Activated naive CD4-positive, alpha-beta T cell treated with anti-CD3 and anti-CD28 coated beads, Interleukin-2, amount 50 U/mL, for 24 hours (primary cell): ENCODE results near the gene MKRN1.
A peak's percentile ranks its signal among the peaks of the same experiment; 100 is the strongest.
"Not testable (repeated sequence)": the region's sequence is repeated elsewhere in the genome, so short reads cannot be mapped to it uniquely, and the experiment has no call there.

Experiments used
- H3K27ac Mint-ChIP-seq: one replicate; pipeline ENCODE4 v1.8.0; 2021; ENCODE audit warnings: mild to moderate bottlenecking, mixed read lengths
- H3K27me3 Mint-ChIP-seq: one replicate; pipeline ENCODE4 v1.8.0; 2021; ENCODE audit warnings: mixed read lengths
- H3K36me3 Mint-ChIP-seq: one replicate; pipeline ENCODE4 v1.8.0; 2021; ENCODE audit warnings: mixed read lengths
- H3K4me1 Mint-ChIP-seq: one replicate; pipeline ENCODE4 v1.8.0; 2021; ENCODE audit warnings: mixed read lengths
- H3K4me3 Mint-ChIP-seq: one replicate; pipeline ENCODE4 v1.8.0; 2021; ENCODE audit warnings: mild to moderate bottlenecking, mixed read lengths
- H3K9me3 Mint-ChIP-seq: one replicate; pipeline ENCODE4 v1.8.0; 2021; ENCODE audit warnings: mixed read lengths

MKRN1 gene, protein sequence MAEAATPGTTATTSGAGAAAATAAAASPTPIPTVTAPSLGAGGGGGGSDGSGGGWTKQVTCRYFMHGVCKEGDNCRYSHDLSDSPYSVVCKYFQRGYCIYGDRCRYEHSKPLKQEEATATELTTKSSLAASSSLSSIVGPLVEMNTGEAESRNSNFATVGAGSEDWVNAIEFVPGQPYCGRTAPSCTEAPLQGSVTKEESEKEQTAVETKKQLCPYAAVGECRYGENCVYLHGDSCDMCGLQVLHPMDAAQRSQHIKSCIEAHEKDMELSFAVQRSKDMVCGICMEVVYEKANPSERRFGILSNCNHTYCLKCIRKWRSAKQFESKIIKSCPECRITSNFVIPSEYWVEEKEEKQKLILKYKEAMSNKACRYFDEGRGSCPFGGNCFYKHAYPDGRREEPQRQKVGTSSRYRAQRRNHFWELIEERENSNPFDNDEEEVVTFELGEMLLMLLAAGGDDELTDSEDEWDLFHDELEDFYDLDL

GRCh38 chr7:140479062-140479738, at the start of gene MKRN1:
TSS of gene MKRN1 (minus strand) at chr7:140479505. CDS start at chr7:140479344, 161 bp downstream.
- peaks cover 29% of the 10 kb centered on the region for H3K4me1 Mint-ChIP-seq
- peak within 1 kb of the TSS; percentile 99 for H3K4me3 Mint-ChIP-seq
- no peaks in the 10 kb centered on the region for H3K27me3 Mint-ChIP-seq
- H3K27ac Mint-ChIP-seq: peak within 1 kb of the TSS; percentile 97
- H3K36me3 Mint-ChIP-seq: no peaks in the 10 kb centered on the region
- H3K9me3 Mint-ChIP-seq: no peaks in the 10 kb centered on the region

DNA sequence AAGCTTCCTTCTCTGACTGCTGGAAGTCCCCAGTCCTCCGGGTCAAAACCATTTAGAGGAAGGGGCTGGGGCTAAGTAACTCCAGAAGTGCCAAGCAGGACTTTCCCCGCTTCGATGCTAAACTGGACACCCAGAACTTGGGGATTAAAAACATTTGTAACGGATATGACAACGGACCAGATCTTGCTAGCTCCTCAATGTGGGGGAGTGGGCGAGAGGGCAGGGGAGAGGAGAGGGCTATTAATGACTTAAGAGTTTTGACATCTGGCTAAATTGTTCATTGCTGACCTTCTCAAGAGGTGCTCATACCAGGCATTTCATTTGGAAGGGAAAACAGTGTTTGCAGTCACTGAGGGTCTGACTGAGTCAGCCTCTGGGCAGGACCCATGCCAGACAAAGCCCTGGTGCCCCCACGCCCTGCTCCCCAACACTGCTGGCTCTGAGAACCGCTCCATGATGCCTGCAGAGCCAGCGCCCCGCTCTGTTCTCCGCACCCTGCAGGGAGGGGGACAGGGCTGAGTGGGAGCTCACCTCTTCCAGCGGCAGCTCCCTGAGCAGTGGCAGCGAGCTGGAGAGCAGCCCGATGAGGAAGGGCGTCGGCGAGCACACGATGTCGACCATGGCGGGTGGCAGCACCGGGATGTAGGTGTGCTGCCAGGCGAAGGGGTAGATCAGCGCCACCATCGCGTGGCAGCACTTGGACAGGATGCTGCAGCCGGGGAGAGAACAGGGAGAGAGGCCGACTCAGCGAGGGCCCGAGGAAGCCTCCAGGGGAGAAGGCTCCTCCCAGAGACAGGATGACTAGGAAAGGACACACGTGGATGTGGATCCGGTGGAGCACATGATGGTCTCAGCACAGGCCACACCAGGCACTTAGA, 47.7 kb upstream of the MKRN1 start:
- H3K36me3 Mint-ChIP-seq: no peaks in the 10 kb centered on the region
- peaks cover 6% of the 10 kb centered on the region for H3K27me3 Mint-ChIP-seq
- no peak overlapping the region for H3K27ac Mint-ChIP-seq
- no peak overlapping the region for H3K4me3 Mint-ChIP-seq
- H3K4me1 Mint-ChIP-seq: no peaks in the 10 kb centered on the region
- no peaks in the 10 kb centered on the region for H3K9me3 Mint-ChIP-seq

DNA sequence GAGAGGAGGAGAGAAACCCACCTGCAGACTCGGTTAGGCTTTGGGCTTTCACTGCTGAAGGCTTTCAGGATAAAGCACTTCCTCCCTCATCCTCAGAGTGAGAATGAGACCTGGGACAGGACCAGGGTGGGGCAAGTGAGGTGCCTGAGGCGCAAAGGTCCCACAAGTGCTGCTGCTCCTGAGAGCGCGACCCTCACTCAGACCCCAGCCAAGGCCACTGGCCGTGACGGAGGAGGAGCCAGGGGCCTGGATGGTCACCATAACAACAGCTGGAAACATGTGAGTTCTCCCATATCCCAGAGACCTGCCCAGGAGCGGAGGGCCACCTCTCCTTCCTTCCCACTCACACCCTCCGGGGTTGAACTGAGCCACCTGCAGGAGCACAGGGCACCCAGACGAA, 46.9 kb upstream of the MKRN1 start:
- Mint-ChIP-seq H3K4me1 (no peaks in the 10 kb centered on the region), H3K27ac (no peak overlapping the region), H3K4me3 (no peak overlapping the region), H3K36me3 (no peaks in the 10 kb centered on the region), H3K9me3 (no peaks in the 10 kb centered on the region), H3K27me3 (peaks cover 6% of the 10 kb centered on the region)

DNA sequence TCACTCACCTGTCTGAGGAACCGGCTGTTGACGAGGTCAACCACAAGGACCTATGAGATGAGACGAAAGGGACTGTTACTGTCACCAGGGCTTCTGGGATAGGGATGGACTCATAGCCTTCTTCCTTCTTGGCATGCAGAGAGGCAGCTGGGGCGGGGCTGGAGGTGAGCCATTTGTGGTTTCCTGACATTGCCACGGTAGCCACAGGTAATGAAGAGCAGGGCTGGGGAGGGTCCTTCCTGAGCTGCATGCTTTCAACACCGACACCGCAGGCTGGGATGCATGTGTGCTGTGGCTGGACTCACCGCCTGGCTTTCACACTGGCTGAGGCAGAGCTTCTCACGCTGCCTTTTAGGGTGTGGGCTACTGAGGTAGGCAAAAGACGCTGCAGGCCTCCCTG, 46.4 kb upstream of the MKRN1 start:
- Mint-ChIP-seq H3K27ac (no peak overlapping the region), H3K4me3 (no peak overlapping the region), H3K27me3 (peaks cover 6% of the 10 kb centered on the region), H3K36me3 (no peaks in the 10 kb centered on the region), H3K9me3 (no peaks in the 10 kb centered on the region), H3K4me1 (no peaks in the 10 kb centered on the region)

DNA sequence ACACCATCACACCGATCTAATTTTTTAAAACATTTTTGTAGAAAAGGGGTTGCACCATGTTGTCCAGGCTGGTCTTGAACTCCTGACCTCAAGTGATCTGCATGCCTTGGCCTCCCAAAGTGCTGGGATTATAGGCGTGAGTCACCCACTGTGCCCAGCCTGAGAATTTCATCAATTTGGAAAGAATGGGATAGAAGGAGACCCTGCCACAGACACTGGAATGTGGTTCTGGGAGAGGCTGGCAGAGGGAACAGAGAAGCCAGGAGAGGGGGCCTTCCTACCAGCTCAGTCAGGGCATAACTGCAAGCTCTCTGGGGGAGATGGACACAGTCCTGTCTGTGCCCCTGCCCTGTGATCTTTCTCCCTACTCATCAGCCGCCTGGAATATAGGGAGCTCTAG, 42.1 kb upstream of the MKRN1 start:
- Mint-ChIP-seq H3K36me3 (no peaks in the 10 kb centered on the region), H3K27me3 (no peaks in the 10 kb centered on the region), H3K4me1 (peaks cover 4% of the 10 kb centered on the region), H3K27ac (no peak overlapping the region), H3K9me3 (no peaks in the 10 kb centered on the region), H3K4me3 (no peak overlapping the region)

- H3K4me1 Mint-ChIP-seq: peaks cover 4% of the 10 kb centered on the region
These were observed 39.7 kb upstream of the MKRN1 start for GRCh38 chr7:140519007-140519399.

GRCh38 chr7:140518370-140519006, 39.2 kb upstream of the MKRN1 start:
- Mint-ChIP-seq H3K9me3 (no peaks in the 10 kb centered on the region), H3K27me3 (no peaks in the 10 kb centered on the region), H3K36me3 (no peaks in the 10 kb centered on the region), H3K4me1 (peaks cover 4% of the 10 kb centered on the region), H3K4me3 (no peak overlapping the region), H3K27ac (no peak overlapping the region)

More at GRCh38 chr7:140519007-140519399, 39.7 kb upstream of the MKRN1 start:
- Mint-ChIP-seq H3K36me3 (no peaks in the 10 kb centered on the region), H3K27ac (no peak overlapping the region), H3K4me3 (no peak overlapping the region), H3K27me3 (no peaks in the 10 kb centered on the region), H3K9me3 (no peaks in the 10 kb centered on the region)

- peaks cover 4% of the 10 kb centered on the region for H3K4me1 Mint-ChIP-seq
- H3K27ac Mint-ChIP-seq: peak overlapping the region; percentile 65
- no peak overlapping the region for H3K4me3 Mint-ChIP-seq
- no peaks in the 10 kb centered on the region for H3K36me3 Mint-ChIP-seq
- no peaks in the 10 kb centered on the region for H3K9me3 Mint-ChIP-seq
- no peaks in the 10 kb centered on the region for H3K27me3 Mint-ChIP-seq
These were observed 38.5 kb upstream of the MKRN1 start for GRCh38 chr7:140517546-140518369.

- H3K4me1 Mint-ChIP-seq: no peaks in the 10 kb centered on the region
- no peak overlapping the region for H3K27ac Mint-ChIP-seq
- H3K9me3 Mint-ChIP-seq: no peaks in the 10 kb centered on the region
- H3K36me3 Mint-ChIP-seq: no peaks in the 10 kb centered on the region
- H3K4me3 Mint-ChIP-seq: no peak overlapping the region
- H3K27me3 Mint-ChIP-seq: no peaks in the 10 kb centered on the region
These were observed 33.2 kb upstream of the MKRN1 start for GRCh38 chr7:140512317-140513000.

- H3K27me3 Mint-ChIP-seq: no peaks in the 10 kb centered on the region
- H3K27ac Mint-ChIP-seq: no peak overlapping the region
- no peaks in the 10 kb centered on the region for H3K36me3 Mint-ChIP-seq
- H3K4me3 Mint-ChIP-seq: no peak overlapping the region
- no peaks in the 10 kb centered on the region for H3K4me1 Mint-ChIP-seq
- no peaks in the 10 kb centered on the region for H3K9me3 Mint-ChIP-seq
These were observed 30.5 kb upstream of the MKRN1 start for GRCh38 chr7:140509789-140510188.

DNA sequence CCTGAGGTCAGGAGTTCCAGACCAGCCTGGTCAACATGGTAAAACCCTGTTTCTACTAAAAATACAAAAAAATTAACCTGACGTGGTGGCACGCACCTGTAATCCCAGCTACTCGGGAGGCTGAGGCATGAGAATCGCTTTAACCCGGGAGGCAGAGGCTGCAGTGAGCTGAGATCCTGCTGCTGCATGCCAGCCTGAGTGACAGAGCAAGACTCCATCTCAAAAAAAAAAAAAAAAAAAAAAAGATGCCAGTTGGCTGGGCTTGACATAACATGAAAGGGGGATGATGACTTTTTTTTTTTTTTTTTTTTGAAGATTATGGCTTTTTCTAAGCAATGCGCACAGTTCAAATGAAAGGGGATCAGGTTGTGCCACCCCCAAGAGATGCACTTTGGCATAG, 28.3 kb upstream of the MKRN1 start:
- H3K4me1 Mint-ChIP-seq, H3K9me3 Mint-ChIP-seq, H3K36me3 Mint-ChIP-seq, H3K27me3 Mint-ChIP-seq, H3K4me3 Mint-ChIP-seq, H3K27ac Mint-ChIP-seq: not testable (repeated sequence)

- H3K4me1 Mint-ChIP-seq: no peaks in the 10 kb centered on the region
- H3K4me3 Mint-ChIP-seq: no peak overlapping the region
- no peaks in the 10 kb centered on the region for H3K27me3 Mint-ChIP-seq
- no peaks in the 10 kb centered on the region for H3K9me3 Mint-ChIP-seq
- H3K36me3 Mint-ChIP-seq: no peaks in the 10 kb centered on the region
- H3K27ac Mint-ChIP-seq: no peak overlapping the region
These were observed 27.6 kb upstream of the MKRN1 start for GRCh38 chr7:140506788-140507464.

DNA sequence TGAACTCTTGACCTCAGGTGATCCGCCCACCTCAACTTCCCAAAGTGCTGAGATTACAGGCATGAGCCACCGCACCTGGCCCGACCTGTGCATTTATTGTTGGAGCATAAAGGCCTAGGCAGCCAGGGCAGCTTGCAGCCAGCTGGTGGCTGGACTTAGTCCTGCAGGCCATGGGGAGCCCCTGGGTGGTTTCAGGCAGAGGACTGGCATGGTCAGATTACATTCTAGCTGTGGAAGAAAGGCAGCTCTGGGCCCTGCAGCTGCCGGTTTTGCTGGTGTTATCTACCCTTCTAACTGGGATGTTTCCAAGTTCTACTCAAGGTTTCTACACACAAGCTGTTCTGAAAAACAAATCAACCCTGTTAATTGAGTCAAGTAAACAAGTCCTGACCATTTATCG, 22.7 kb upstream of the MKRN1 start:
- no peaks in the 10 kb centered on the region for H3K36me3 Mint-ChIP-seq
- no peaks in the 10 kb centered on the region for H3K9me3 Mint-ChIP-seq
- H3K27me3 Mint-ChIP-seq: no peaks in the 10 kb centered on the region
- H3K4me1 Mint-ChIP-seq: no peaks in the 10 kb centered on the region
- H3K27ac Mint-ChIP-seq: no peak overlapping the region
- no peak overlapping the region for H3K4me3 Mint-ChIP-seq

DNA sequence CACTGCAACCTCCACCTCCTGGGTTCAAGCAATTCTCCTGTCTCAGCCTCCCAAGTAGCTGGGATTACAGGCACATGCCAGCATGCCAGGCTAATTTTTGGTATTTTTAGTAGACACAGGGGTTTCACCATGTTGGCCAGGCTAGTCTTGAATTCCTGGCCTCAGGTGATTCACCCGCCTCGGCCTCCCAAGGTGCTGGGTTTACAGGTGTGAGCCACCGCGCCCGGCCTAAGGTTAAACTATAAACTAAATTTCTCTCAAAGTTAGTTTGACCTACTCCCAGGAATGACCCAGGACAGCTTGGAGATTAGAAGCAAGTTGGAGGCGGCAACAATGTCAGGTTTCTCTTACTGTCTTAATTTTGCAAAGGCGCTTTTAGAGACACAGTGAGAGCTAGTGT, 18.5 kb upstream of the MKRN1 start:
- not testable (repeated sequence) for H3K27ac Mint-ChIP-seq, H3K4me3 Mint-ChIP-seq, H3K36me3 Mint-ChIP-seq, H3K9me3 Mint-ChIP-seq, H3K4me1 Mint-ChIP-seq, H3K27me3 Mint-ChIP-seq
